IPS-15b (cell line): Measurements from ENCODE around the gene AKAP1.

Experiments
- H3K27me3 ChIP-seq: one replicate; pipeline ENCODE4 v1.6.1; 2013; ENCODE audit warnings: low read length; ENCODE audit not compliant: control insufficient read depth, insufficient read depth
- H3K36me3 ChIP-seq: one replicate; pipeline ENCODE4 v1.6.1; 2013; ENCODE audit warnings: low read length; ENCODE audit not compliant: control insufficient read depth, insufficient read depth
- H3K4me1 ChIP-seq: one replicate; pipeline ENCODE4 v1.6.1; 2013; ENCODE audit warnings: mild to moderate bottlenecking, low read length; ENCODE audit not compliant: control insufficient read depth, insufficient read depth
- H3K4me3 ChIP-seq: one replicate; pipeline ENCODE4 v1.5.1; 2013; ENCODE audit warnings: low read depth, low read length
- H3K9ac ChIP-seq: one replicate; pipeline ENCODE4 v1.6.1; 2013; ENCODE audit warnings: low read depth, mild to moderate bottlenecking, low read length
- H3K9me3 ChIP-seq: one replicate; pipeline ENCODE4 v1.6.1; 2013; ENCODE audit warnings: mild to moderate bottlenecking, low read length; ENCODE audit not compliant: control insufficient read depth, insufficient read depth

Gene AKAP1

GRCh38 chr17:57108671-57109392 lies 23.8 kb downstream of the AKAP1 start:
- Histone ChIP-seq H3K4me1 (peaks cover 16% of the 10 kb centered on the region), H3K9ac (no peak overlapping the region), H3K4me3 (no peak overlapping the region), H3K27me3 (no peaks in the 10 kb centered on the region), H3K36me3 (peaks cover 32% of the 10 kb centered on the region), H3K9me3 (no peaks in the 10 kb centered on the region)

GRCh38 chr17:57109393-57110151 lies 24.5 kb downstream of the AKAP1 start:
- Histone ChIP-seq H3K36me3 (peaks cover 39% of the 10 kb centered on the region), H3K9ac (no peak overlapping the region)

GRCh38 chr17:57110152-57110542 lies 25.1 kb downstream of the AKAP1 start:
- Histone ChIP-seq H3K4me3 (no peak overlapping the region), H3K4me1 (peaks cover 16% of the 10 kb centered on the region), H3K9me3 (no peaks in the 10 kb centered on the region), H3K9ac (no peak overlapping the region), H3K27me3 (no peaks in the 10 kb centered on the region), H3K36me3 (peaks cover 38% of the 10 kb centered on the region)

More at GRCh38 chr17:57109393-57110151, 24.5 kb downstream of the AKAP1 start:
- H3K9me3 ChIP-seq: no peaks in the 10 kb centered on the region
- no peak overlapping the region for H3K4me3 ChIP-seq
- no peaks in the 10 kb centered on the region for H3K27me3 ChIP-seq
- peaks cover 16% of the 10 kb centered on the region for H3K4me1 ChIP-seq

GRCh38 chr17:57110579-57111325 lies 25.7 kb downstream of the AKAP1 start:
- Histone ChIP-seq H3K4me1 (peaks cover 16% of the 10 kb centered on the region), H3K9ac (no peak overlapping the region), H3K4me3 (no peak overlapping the region), H3K27me3 (no peaks in the 10 kb centered on the region), H3K9me3 (no peaks in the 10 kb centered on the region), H3K36me3 (peaks cover 42% of the 10 kb centered on the region)

- H3K4me3 ChIP-seq: no peak overlapping the region
- peaks cover 16% of the 10 kb centered on the region for H3K4me1 ChIP-seq
- H3K27me3 ChIP-seq: no peaks in the 10 kb centered on the region
- H3K36me3 ChIP-seq: peaks cover 48% of the 10 kb centered on the region
- H3K9ac ChIP-seq: no peak overlapping the region
- H3K9me3 ChIP-seq: no peaks in the 10 kb centered on the region
These were observed 26.3 kb downstream of the AKAP1 start for GRCh38 chr17:57111386-57111785.

GRCh38 chr17:57113011-57113410 lies 28.0 kb downstream of the AKAP1 start:
- H3K27me3 ChIP-seq: no peaks in the 10 kb centered on the region
- H3K36me3 ChIP-seq: peaks cover 57% of the 10 kb centered on the region
- no peak overlapping the region for H3K9ac ChIP-seq
- no peaks in the 10 kb centered on the region for H3K9me3 ChIP-seq
- peaks cover 6% of the 10 kb centered on the region for H3K4me1 ChIP-seq
- H3K4me3 ChIP-seq: no peak overlapping the region

GRCh38 chr17:57113656-57114055 lies 28.6 kb downstream of the AKAP1 start:
- Histone ChIP-seq H3K9me3 (no peaks in the 10 kb centered on the region), H3K9ac (no peak overlapping the region), H3K4me3 (no peak overlapping the region), H3K4me1 (peaks cover under 1% of the 10 kb centered on the region), H3K27me3 (no peaks in the 10 kb centered on the region), H3K36me3 (peaks cover 64% of the 10 kb centered on the region)

GRCh38 chr17:57114085-57114673 lies 29.1 kb downstream of the AKAP1 start:
- no peaks in the 10 kb centered on the region for H3K9me3 ChIP-seq
- no peak overlapping the region for H3K4me3 ChIP-seq
- H3K4me1 ChIP-seq: no peaks in the 10 kb centered on the region
- no peak overlapping the region for H3K9ac ChIP-seq
- peaks cover 69% of the 10 kb centered on the region for H3K36me3 ChIP-seq
- H3K27me3 ChIP-seq: no peaks in the 10 kb centered on the region

GRCh38 chr17:57115377-57115776 lies 30.3 kb downstream of the AKAP1 start:
- Histone ChIP-seq H3K4me1 (no peaks in the 10 kb centered on the region), H3K9ac (no peak overlapping the region), H3K36me3 (peaks cover 72% of the 10 kb centered on the region)

GRCh38 chr17:57115916-57116315 lies 30.9 kb downstream of the AKAP1 start:
- Histone ChIP-seq H3K27me3 (no peaks in the 10 kb centered on the region), H3K4me1 (no peaks in the 10 kb centered on the region), H3K9me3 (no peaks in the 10 kb centered on the region), H3K4me3 (no peak overlapping the region), H3K36me3 (peaks cover 75% of the 10 kb centered on the region), H3K9ac (no peak overlapping the region)

More at GRCh38 chr17:57115377-57115776, 30.3 kb downstream of the AKAP1 start:
- no peak overlapping the region for H3K4me3 ChIP-seq
- H3K27me3 ChIP-seq: no peaks in the 10 kb centered on the region
- no peaks in the 10 kb centered on the region for H3K9me3 ChIP-seq

GRCh38 chr17:57117798-57118197 lies 32.8 kb downstream of the AKAP1 start:
- Histone ChIP-seq H3K4me1 (no peaks in the 10 kb centered on the region), H3K9me3 (no peaks in the 10 kb centered on the region), H3K27me3 (no peaks in the 10 kb centered on the region), H3K9ac (no peak overlapping the region), H3K36me3 (peaks cover 64% of the 10 kb centered on the region), H3K4me3 (no peak overlapping the region)
